Measurements from ENCODE around the gene CTPS1. TPM values are rescaled to one million over a fixed set of nuclear protein-coding genes. Genes with fewer than 3 reads are reported as not detected.

CTPS1 gene
- polyA plus RNA-seq, 1 donor (not counting 4 experiments of a cell fraction or from before 2014, with no cell fraction given), result 43.3 TPM

- Histone ChIP-seq H3K4me1 (ENCODE audit: control insufficient read depth, extremely low read depth, insufficient read depth, low read length) (peaks cover 10% of the 10 kb centered on the region), H4K20me1 (ENCODE audit: control insufficient read depth, extremely low read depth, insufficient read depth, low read length) (no peaks in the 10 kb centered on the region), H3K4me3 (ENCODE audit: control insufficient read depth in 2 of 3, extremely low read depth in 1 of 3, insufficient read depth in 2 of 3, low read depth in 1 of 3, low read length in 3 of 3) (no peak overlapping the region), H3K79me2 (ENCODE audit: control insufficient read depth, insufficient read depth, low read length) (no peaks in the 10 kb centered on the region), H3K4me2 (ENCODE audit: control insufficient read depth, extremely low read depth, insufficient read depth, low read depth, low read length) (no peak overlapping the region), H3K27ac (ENCODE audit: control insufficient read depth, insufficient read depth, low read length) (no peak overlapping the region), H3K9me1 (ENCODE audit: control insufficient read depth, extremely low read depth, insufficient read depth, low read length) (no peaks in the 10 kb centered on the region), H3K9me3 (ENCODE audit: control insufficient read depth, low read depth, low read length) (no peaks in the 10 kb centered on the region), H3K36me3 (ENCODE audit: control insufficient read depth in 2 of 2, extremely low read depth in 1 of 2, insufficient read depth in 2 of 2, low read length in 2 of 2) (no peaks in the 10 kb centered on the region), H3K9ac (ENCODE audit: control insufficient read depth, extremely low read depth, insufficient read depth, low read length) (no peak overlapping the region), H3K27me3 (ENCODE audit: control insufficient read depth, extremely low read depth, insufficient read depth, low read length) (no peaks in the 10 kb centered on the region), H2AFZ (ENCODE audit: control insufficient read depth, low read length) (no peak overlapping the region)
- DNase-seq (ENCODE audit: low read depth, low spot score) (no peak), FAIRE-seq (no peak)
- TF ChIP-seq CTCF (optimal IDR thresholded peaks at IDR 0.05 in 1 of 3, IDR thresholded peaks at IDR 0.05 in 1 of 3, conservative IDR thresholded peaks at IDR 0.05 in 1 of 3; ENCODE audit: extremely low read depth in 1 of 3, insufficient read depth in 2 of 3, low read length in 3 of 3) (no peak), EZH2 (IDR thresholded peaks at IDR 0.05; ENCODE audit: low read length) (no peak)
- dilution Hi-C loops (cut with MboI; ENCODE audit: extremely low pct_ligation_motif_present, low sequenced_read_pairs), result no loop called here
Observed at GRCh38 chr1:40936931-40937339, 42.6 kb upstream of the CTPS1 start.

DNA sequence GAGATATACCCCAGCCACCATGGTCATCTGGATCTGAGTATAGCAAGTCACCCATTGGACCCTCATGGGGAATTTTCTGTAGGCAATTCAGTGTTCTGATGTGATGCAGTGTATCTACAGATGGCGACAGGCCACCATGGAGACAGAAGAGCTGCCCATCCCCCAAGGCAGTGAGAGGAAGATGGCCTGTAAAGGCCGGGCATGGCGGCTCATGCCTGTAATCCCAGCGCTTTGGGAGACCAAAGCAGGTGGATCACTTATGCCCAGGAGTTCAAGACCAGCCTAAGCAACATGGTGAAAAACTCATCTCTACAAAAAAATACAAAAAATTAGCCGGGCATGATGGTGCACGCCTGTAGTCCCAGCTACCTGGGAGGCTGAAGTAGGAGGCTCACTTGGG is 41.1 kb upstream of the CTPS1 start:
- H2AFZ ChIP-seq (ENCODE audit: control insufficient read depth, low read length), result no peak overlapping the region
- H3K9me3 ChIP-seq (ENCODE audit: control insufficient read depth, low read depth, low read length), result no peaks in the 10 kb centered on the region
- no peak overlapping the region for H3K27ac ChIP-seq (ENCODE audit: control insufficient read depth, insufficient read depth, low read length)
- H3K36me3 ChIP-seq (ENCODE audit: control insufficient read depth in 2 of 2, extremely low read depth in 1 of 2, insufficient read depth in 2 of 2, low read length in 2 of 2), result no peaks in the 10 kb centered on the region
- FAIRE-seq (no peak), DNase-seq (ENCODE audit: low read depth, low spot score) (no peak)
- H3K9me1 ChIP-seq (ENCODE audit: control insufficient read depth, extremely low read depth, insufficient read depth, low read length), result no peaks in the 10 kb centered on the region
- H3K4me2 ChIP-seq (ENCODE audit: control insufficient read depth, extremely low read depth, insufficient read depth, low read depth, low read length), result no peak overlapping the region
- no peak overlapping the region for H3K9ac ChIP-seq (ENCODE audit: control insufficient read depth, extremely low read depth, insufficient read depth, low read length)
- no peaks in the 10 kb centered on the region for H4K20me1 ChIP-seq (ENCODE audit: control insufficient read depth, extremely low read depth, insufficient read depth, low read length)
- peaks cover 15% of the 10 kb centered on the region for H3K4me1 ChIP-seq (ENCODE audit: control insufficient read depth, extremely low read depth, insufficient read depth, low read length)
- H3K27me3 ChIP-seq (ENCODE audit: control insufficient read depth, extremely low read depth, insufficient read depth, low read length), result no peaks in the 10 kb centered on the region
- no peak overlapping the region for H3K4me3 ChIP-seq (ENCODE audit: control insufficient read depth in 2 of 3, extremely low read depth in 1 of 3, insufficient read depth in 2 of 3, low read depth in 1 of 3, low read length in 3 of 3)
- no peaks in the 10 kb centered on the region for H3K79me2 ChIP-seq (ENCODE audit: control insufficient read depth, insufficient read depth, low read length)
- dilution Hi-C loops (cut with MboI; ENCODE audit: extremely low pct_ligation_motif_present, low sequenced_read_pairs), result no loop called here
- TF ChIP-seq EZH2 (IDR thresholded peaks at IDR 0.05; ENCODE audit: low read length), result no peak
- TF ChIP-seq CTCF (optimal IDR thresholded peaks at IDR 0.05 in 1 of 3, IDR thresholded peaks at IDR 0.05 in 1 of 3, conservative IDR thresholded peaks at IDR 0.05 in 1 of 3; ENCODE audit: extremely low read depth in 1 of 3, insufficient read depth in 2 of 3, low read length in 3 of 3), result no peak

All from keratinocyte (primary cell).